Cardiac ventricle fibroblast (primary cell): ENCODE measurements around the gene MTM1. TPM values are rescaled to one million over a fixed set of nuclear protein-coding genes. Genes with fewer than 3 reads are reported as not detected.

ENCODE experiments used
- total RNA-seq: library from RNA; depleted of rRNA; stranded (reverse); fragments of >200 nt; gene quantifications from 2 replicates; pipeline ENCODE4 v1.2.3, GENCODE V29; 2015

Gene MTM1
- total RNA-seq, result 2.9 and 4.0 TPM in 2 replicates

DNA sequence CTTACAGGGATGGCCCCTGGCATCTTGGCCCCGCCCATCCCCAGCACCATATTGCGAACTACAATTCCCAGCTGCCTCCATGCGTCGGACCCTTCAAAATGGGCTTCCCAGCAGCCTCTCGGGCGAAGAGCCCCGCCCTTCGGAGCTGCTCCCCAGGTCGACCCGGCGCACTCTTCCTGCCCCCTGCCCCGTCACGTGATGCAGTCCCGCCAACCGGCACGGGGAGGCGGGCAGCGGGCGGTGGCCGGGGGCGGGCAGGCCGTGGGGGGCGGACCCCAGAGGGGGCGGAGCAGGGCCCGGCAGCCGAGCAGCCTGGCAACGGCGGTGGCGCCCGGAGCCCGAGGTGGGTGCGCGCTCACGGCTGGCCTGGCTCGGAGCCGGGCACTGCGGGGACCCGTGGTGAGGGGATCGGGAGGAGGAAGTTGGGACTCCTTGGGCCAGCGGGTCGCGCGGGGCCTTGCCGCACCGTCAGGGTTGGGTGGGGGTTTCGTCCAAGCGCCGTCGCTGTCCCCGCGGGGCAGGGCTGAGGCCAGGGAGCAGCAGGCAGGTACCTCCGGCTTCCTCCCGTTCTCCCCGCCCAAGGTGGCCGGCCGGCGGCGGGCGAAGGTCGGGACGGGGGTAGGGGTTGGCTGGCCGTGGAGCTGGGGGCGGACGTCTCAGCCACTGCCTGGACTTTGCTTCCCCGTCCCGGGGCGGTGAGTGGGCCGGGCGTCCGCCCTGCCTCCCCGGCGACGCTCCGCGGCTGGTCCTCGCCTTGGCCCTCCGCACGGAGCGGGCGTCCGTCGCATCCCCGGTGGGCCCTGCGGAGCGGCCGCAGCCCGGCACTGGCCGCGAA, at the start of gene MTM1:
TSS of gene MTM1 (plus strand) at position 302 of the 835 bp plus-strand sequence. CDS start 23,994 bp downstream, outside the sequence.

GRCh38 chrX:150692831-150693724, 124.7 kb downstream of the MTM1 start, which contains the start of gene MTMR1:
MTMR1 (plus strand) TSS chrX:150693396; CDS start chrX:150693531, 135 bp downstream.

Other genes starting within 250 kb of the MTM1 start
- 1.1 and 1.7 TPM in 2 replicates for gene MAMLD1, start 205.3 kb upstream of the MTM1 start, total RNA-seq
- 7.2 and 12.0 TPM in 2 replicates for gene MTMR1, start 124.8 kb downstream of the MTM1 start, total RNA-seq